GM18951 (cell line): Measurements from ENCODE around the gene ANKRD44.

Source experiments
- POLR2A ChIP-seq: IDR thresholded peaks from 4 replicates; pipeline ENCODE4 v1.6.1; 2011; ENCODE audit warnings: mild to moderate bottlenecking; ENCODE audit not compliant: insufficient read length, insufficient read depth; ENCODE audit errors: extremely low read depth
- in situ Hi-C: fragments of 300-500 bp; cut with MboI; formaldehyde crosslinking; loops from one replicate; pipeline ENCODE4 v1.12.0; 2022; ENCODE audit warnings: low sequenced_read_pairs, mixed read lengths, inconsistent platforms; ENCODE audit not compliant: unreplicated experiment

Gene ANKRD44

DNA sequence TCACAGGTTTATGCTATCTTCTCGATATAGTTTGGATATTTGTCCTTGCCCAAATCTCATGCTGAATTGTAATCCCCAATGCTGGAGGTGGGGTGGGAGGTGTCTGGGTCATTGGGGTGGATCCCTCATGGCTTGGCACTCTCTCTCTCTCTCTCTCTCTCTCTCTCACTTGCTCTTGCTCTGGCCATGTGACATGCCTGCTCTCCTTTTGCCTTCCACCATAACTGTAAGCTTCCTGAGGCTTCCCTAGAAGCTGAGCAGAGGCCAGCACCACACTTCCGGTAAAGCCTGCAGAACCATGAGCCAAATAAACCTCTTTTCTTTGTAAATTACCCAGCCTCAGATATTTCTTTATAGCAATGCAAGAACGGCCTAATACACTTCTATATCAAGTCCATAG lies 342.8 kb downstream of the ANKRD44 start:
- no peak for TF ChIP-seq POLR2A
- in situ Hi-C loops: no loop called here

DNA sequence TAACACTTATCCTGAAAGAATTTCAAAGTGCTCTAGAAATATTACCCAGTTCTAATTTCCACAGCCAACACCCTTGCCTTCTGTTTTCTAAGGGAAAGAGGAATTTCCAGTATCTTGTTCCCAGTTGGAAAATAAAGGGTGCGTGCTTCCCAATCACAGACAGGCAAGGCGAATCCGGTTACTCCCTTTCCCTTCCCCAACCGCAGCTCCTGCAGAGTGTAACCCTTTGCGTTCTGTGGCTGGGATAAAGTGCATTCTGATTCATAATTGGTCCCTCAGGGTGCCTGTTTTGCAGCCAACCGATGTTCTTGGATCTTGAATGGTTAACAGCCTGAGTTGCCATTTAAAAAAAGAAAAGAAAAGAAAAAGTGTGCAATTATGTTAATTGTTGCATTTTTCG lies 343.5 kb downstream of the ANKRD44 start:
- in situ Hi-C loops: no loop called here
- TF ChIP-seq POLR2A: no peak

DNA sequence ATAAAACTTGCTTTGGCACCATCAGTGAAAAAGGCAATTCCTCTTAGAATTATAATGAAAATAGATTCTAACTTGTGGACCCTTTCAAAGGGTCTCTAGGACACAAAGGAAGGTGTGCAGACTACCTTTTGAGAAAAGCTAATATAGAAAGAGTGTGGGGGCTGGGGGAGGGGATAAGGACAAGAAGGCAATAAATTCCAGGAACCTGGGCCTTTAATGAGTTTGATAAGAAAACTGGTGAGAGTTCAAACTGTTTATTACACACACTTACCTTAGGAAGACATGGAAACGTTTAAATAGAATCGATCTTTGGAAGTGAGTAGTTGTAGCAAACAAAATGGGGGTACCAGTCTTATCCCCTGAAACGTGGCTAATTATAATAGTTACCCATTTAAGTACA lies 344.5 kb downstream of the ANKRD44 start:
- in situ Hi-C loops: no loop called here
- TF ChIP-seq POLR2A: no peak

DNA sequence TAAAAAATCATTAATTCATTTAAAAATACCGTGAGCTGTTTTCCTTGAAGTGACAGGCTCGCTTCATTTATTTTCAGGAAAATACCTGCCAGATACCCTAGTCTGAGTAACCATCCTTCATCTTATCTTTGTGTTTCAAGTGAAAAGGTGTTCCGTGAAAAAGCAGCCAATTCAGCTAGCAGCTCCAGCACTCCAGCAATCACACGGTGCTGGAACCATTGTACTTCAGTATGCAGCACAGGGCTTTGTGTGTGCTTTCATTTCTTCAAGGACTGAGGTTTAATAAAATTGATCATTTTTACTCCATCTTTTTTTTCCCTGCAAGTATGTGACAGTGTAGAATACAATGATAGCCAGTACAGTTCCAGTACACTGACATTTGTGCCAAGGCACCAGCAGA lies 344.9 kb downstream of the ANKRD44 start:
- in situ Hi-C loops: no loop called here
- no peak for TF ChIP-seq POLR2A

DNA sequence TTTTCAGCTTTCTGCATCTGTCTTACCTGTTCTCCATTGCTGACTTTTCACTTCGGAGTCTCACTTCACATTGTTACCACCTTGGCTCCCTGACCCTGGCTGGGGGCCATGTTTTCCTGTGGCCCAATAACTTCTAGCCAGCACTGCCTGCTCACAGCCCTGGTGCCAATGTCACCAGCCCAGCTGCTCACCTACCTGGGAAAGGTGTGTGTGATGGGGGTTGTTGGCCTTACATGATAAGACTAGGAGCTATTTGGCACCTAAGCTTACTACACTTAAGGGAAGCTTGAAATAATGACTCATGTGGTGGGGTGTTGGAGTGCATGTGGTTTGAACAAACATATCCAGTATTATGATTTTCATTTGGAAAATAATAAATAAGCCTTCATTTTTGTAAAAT lies 346.6 kb downstream of the ANKRD44 start:
- in situ Hi-C loops: no loop called here

DNA sequence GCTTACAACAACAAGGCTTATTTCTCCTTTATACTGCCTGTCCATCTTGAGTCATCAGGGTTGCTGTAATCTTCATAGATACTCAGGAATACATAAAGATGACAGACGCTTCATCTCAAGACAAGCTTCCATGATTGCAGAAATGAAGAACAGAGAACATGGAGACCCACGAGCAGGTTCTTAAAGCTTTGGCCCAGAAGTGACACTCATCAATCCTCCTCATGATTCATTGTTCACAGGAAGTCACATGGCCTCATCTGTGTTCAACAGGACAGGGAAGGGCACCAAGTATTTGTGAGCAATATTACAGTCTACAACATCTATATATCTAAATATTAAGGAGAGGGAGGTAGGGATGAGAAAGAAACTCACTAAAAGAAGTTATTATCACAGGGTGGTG lies 347.5 kb downstream of the ANKRD44 start:
- in situ Hi-C loops: no loop called here
- TF ChIP-seq POLR2A: no peak

More for the DNA sequence above, 346.6 kb downstream of the ANKRD44 start:
- no peak for TF ChIP-seq POLR2A

DNA sequence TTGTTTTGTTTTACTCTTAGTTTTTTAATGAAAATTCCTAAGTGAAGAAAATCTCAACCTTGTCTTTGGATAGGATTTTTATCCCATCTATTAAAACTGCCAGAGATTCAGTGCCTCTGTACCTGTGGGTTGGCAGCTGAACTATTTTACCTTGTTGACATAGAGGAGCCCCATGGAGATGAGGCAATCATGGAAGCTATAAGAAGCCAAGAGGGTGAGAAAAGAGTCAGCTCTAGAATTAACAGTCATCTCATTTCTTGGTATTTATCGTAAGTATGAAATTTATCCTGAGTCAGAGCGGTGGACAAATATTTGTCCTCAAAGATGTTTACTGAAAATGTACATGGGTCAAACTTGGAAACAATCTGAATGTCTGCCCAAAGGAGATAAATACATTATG lies 348.3 kb downstream of the ANKRD44 start:
- in situ Hi-C loops: no loop called here
- no peak for TF ChIP-seq POLR2A

DNA sequence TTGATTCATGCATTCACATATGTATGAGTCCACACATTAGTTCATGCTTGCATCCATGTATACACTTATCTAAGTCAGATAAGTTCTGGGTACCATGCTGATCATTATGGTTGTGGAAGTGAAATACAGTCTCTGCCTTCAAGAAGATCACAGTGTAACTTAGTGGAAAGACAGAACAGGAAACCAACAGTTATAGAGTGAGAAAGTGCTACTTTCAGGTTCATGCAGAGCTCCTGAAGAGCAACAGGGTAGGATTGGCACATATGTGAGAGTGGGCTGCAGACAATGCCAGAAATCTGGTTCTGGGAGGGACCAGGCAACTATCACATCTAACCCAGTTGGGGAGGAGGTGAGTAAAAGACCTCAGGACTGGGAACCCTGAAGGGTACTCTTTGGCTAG lies 348.7 kb downstream of the ANKRD44 start:
- in situ Hi-C loops: no loop called here
- no peak for TF ChIP-seq POLR2A

DNA sequence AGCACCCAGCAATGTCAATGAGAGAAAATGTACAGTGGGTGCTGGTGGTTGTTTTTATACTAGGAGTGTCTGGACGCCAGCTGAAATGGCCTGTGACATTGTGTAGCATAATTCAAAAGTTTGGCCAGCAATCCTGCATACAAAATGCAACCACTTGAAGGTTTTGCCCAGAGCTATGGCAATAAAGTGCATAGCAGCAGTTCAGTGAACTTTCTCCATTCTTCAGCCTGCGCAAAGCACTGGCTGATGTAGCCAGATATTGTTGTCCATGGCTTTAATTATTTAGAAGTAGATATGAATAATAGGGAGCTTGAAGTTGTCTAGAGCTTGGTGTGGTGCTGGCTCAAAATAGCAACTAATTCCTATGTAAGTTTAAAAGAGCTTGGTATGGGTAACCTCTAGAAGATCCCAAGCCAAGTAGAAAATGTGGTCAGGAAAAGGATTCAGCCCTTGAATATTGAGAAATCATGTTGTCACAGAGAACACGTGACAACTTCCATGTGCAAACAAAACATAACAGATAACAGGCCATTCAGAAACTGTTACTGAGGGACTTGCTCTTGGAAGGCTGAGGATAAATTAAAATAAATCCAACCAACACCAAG lies 350.7 kb downstream of the ANKRD44 start:
- no peak for TF ChIP-seq POLR2A
- in situ Hi-C loops: no loop called here

DNA sequence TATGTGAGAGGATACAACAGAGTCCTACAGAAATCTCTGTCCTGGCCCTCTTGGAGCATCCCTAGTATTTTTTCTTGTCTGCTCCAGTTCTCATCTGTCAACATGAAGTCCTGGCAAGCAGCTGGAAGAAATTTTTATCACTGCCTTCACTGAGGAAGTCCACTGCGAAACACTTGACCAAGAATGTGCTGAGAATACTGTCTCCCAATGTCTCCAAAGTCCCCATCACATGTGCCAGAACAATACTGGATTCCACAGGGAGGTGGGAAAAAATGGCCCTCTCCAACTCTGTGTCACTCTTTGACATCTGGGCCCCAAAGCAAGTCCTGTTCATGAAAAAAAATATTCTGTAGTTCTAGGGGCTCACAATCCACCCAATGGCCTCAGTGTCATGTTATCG lies 351.3 kb downstream of the ANKRD44 start:
- in situ Hi-C loops: no loop called here
- TF ChIP-seq POLR2A: no peak

DNA sequence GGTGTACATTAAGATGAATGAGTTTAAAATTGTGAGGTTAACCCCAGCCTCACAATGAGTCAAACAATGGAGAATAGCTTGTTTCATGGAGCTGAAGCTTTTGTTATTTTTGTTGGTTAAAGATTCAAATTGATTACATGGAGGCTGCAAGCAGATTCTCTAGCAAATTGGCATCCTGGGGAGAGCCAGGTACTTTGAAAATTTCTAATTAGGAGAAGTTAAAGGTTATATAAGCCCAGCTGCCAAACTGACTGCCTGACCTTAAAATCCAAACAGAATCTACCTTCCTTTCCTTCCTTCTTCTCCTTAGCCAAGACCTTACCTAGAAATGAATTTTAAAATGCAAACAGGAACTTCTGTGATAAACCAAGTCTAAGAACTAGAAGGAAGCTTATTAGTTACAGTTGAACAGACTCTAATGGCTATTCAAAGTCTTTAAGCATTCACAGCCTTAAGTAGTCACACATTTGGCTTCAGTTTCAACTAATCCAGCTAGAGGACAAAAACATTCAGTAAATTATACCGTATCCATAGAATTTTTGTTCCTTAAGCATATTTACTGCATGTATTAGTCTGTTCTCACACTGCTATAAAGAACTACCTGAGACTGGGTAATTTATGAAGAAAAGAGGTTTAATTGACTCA lies 352.6 kb downstream of the ANKRD44 start:
- TF ChIP-seq POLR2A: no peak
- in situ Hi-C loops: no loop called here

DNA sequence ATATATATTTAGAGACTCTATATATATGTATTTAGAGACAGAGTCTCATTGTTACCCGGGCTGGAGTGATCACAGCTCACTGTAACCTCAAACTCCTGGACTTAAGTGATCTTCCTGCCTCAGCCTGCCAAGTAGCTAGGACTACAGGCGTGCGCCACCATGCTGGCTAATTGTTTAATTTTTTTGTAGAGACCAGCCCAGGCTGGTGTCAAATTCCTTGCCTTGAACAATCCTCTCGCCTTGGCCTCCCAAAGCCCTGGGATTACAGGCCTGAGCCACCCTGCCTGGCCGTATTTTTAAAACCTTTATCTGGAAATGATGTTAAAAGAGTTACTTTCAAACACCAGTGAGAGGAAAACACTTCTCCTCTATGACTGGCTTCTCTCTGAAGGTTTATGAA lies 353.1 kb downstream of the ANKRD44 start:
- TF ChIP-seq POLR2A: no peak
- in situ Hi-C loops: no loop called here

DNA sequence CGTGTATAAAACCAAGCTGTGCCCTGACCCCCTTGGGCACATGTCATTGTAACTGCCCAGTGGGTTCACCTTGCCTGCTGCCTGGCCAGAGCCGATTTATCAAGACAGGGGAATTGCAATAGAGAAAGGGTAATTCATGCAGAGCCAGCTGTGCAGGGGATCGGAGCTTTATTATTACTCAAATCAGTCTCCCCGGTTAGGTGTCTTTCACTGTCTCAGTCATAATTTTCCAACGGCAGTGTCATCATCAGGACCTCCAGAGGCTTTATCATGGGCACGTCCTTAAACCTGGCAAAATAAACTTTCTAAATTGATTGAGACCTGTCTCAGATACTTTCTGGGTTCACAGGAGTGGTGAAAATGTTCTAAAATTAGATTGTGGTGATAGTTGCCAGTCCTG lies 354.5 kb downstream of the ANKRD44 start:
- in situ Hi-C loops: no loop called here
- TF ChIP-seq POLR2A: no peak

DNA sequence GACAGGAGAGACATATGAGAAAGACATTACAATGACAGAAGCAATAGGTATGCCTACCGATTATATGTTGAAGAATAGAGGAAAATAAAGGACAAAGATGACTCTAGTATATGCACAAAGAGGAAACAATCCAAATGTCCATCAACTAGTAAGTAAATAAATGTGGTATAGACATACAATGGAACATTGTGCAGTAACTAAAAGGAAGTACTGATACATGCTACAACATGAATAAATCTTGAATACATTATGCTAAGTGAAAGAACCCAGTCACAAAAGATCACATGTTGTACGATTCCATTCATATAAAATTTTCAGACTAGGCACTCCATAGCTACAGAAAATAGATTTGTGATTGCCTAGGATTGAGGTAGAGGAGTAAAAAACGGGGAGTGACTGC lies 355.5 kb downstream of the ANKRD44 start:
- in situ Hi-C loops: no loop called here
- TF ChIP-seq POLR2A: no peak
